T-helper 1 cell (primary cell): ENCODE measurements around the gene ZNF334.
A peak's percentile ranks its signal among the peaks of the same experiment; 100 is the strongest.

Source experiments
- DNase-seq, 5 donors: peaks; one replicate each; pipeline ENCODE4 v3.0.0-alpha.2; 2012 to 2020
- total RNA-seq, 4 donors: gene quantifications; one replicate each; lab custom pipeline; 2026; lab: John Stamatoyannopoulos, UW

ZNF334 gene
- 0 to 0.69 (median 0.15) reads per million in 4 donors for total RNA-seq

- peak in 1 of 5 donors; percentile 63 for DNase-seq
Observed at GRCh38 chr20:46512943-46513844, at the start of gene ZNF334. Gene ZNF334, minus strand, starts transcription at chr20:46513559. Its CDS starts 1,457 bp downstream, at chr20:46512102.

DNA sequence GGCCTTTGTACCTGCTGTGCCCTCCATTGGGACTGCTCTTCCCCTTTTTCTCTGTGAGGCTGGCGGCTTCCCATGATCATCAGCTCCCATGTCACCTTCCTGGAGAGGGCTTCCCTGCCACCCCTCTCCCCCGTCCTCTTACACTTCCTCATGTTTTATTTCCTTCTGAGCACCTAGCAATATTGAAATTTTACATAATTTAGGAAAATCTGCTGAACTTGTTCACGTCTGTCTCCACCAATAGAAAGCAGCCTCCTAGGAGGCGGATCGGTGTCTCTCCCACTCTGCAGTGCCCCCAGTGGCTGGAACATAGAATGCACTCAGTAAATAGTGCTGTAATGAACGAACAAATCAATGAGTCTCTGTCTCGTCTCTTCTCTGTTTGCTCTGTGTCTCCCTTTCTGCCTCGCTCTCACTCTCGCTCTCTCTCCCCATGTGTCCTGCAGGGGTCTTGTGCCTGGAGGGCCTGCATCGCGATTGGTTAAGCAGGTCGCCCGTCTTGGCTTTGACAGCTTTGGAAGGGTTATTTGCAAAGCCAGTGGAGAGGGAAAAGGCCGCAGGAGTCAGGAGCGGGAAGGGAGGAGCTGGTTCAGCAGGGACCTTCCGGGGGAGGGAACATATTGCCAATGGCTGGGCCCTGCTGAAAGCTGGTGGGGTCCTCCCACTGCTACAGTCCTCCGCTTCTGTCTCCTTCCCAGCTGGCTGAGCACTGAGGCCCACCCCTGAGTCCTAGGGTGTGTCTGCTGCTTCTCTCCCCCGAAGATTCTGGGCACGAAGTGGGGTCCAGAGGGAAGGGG, 49.2 kb upstream of the ZNF334 start:
- DNase-seq: peak in 3 of 5 donors; percentile 15 to 63 (median 44)

DNA sequence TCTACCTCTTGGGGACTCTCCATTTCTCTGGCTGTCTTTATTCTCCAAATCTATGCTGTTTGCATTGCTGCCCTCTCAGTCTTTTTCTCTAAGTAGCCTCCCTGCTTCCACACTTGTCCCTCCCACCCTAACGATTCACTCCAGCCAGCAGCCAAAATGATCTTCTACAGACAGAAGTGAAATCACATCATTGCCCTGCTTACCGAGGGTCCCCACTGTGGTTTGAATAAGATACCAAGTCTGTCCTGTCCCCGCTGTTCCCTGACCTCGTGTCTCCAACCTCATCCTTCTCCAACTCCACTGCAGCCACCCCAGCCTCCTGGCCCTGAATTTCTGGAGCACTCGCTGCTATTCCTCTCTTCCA, 48.6 kb upstream of the ZNF334 start:
- no peak for DNase-seq

GRCh38 chr20:46559685-46560440, 46.5 kb upstream of the ZNF334 start:
- DNase-seq: no peak

GRCh38 chr20:46559001-46559400, 45.6 kb upstream of the ZNF334 start:
- DNase-seq: no peak

GRCh38 chr20:46558511-46558959, 45.2 kb upstream of the ZNF334 start:
- DNase-seq: peak in 1 of 5 donors; percentile 14

DNA sequence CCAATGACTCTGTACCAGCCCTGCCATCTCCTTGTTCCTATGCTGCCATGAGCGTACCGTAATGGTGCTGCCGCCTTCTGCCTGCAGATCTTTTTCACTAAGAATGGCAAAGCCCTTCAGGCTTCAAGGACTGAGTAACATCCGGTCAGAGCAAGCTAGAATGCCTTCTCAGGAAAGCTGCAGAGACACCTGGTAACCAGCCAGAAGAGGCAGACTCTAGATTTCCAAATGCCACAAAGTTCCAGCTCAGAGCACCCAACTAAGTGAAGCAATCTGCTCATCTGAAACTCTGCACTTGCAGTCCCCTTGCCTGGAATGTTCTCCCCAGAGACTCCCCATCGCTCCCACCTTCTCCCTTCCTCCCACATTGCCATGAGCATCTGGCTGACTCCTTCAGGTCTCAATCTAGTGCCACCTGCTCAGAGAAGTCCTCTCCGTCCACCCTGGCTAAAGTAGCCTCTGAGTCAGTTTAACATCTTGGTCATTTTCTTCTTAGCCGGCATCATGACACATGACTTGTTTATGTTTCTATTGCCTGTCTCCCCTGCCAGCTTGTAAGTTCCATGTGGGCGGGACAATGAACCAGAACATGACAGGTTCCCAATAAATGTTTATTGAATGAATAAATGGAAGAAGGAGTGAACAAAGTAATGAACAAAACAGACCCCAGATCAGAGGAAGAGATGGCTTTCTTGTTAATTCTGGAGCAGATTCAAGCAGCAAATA, 44.0 kb upstream of the ZNF334 start:
- DNase-seq: no peak

- DNase-seq: no peak
Observed at GRCh38 chr20:46555370-46555956, 42.1 kb upstream of the ZNF334 start.

GRCh38 chr20:46554828-46555227, 41.5 kb upstream of the ZNF334 start:
- DNase-seq: no peak

GRCh38 chr20:46553926-46554325, 40.6 kb upstream of the ZNF334 start:
- no peak for DNase-seq

DNA sequence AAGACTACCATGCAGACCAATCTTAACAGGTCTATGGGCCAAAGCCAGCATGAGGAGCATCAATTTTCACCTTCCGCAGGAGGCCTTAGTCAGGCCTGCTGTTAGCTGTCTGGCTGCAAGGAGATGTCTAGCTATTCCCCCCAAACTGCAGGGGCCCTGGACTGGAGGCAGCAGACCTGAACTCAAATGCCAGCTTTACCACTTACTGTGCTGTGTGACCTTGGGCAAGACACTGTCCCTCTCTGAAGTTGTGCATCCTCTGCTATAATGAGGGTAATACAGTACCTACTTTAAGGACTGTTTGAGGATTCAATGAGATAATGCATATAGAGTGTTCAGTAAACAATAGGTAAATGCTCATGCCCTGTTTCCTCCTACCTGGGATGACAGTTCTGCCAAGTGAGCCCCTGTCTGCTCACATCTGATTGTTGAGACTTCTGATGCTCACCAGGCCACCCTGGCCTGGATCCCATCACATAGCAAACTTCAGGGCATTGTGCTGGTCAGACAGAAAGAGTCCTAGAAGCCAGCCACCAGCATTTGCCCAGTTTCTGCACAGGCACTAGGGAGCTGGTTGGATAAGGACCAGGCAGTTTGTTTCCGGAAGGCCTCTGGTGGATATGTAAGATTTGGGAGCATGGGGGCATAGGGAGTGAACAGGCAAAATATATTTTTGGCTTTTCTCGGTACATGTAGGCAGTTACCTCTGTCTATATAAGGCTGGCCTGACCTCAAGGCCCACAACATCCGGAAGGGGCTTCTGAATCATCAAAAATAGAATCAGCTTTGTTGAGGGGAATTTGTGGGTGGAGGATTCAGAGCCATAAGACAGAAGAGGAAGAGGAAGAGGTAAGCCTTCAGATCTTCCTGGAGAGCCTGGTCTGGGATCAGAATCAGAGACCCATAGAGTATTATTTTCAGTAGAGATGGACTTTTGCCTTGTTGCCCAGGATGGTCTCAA, 39.4 kb upstream of the ZNF334 start:
- peak in 1 of 5 donors; percentile 83 for DNase-seq

DNA sequence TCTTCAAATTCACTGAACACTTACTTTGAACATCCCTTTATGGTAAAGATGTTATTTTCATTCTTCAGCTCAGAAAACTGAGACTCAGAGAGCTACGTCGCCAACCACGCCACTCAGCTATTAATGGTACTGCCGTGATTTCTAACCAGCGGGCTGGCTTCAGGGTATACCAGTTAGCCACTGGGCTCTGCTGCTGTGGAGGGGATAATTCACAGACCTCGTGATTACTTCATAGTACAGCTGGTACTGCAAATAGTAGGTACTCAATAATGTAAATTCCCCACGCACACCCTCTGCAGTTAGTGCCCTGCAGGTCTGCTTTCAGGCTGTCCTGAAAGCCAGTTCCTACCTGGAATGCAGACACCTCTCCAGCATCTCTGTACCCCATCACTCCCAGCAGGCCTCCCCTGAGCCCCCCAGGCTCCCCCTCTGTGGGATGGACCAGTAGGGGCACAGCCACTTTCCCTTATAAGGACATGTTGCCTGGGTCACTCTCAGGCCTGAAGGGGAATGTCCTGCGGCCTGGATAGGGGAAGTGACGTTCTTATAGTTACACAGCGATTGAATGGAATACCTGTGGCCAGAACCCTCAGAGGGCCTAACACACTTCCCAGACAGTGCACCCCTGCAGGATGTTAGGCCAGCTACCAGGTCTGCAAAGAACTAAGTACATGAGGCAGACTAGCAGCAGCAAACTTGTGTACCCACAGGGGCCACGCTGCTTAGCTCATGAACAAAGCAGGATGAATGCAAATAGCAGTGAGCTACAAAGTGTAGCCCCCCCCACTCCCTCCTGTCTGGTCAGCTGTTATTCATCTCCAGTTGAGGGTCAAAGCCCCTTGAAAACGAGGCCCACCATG, 38.4 kb upstream of the ZNF334 start:
- DNase-seq: no peak

DNA sequence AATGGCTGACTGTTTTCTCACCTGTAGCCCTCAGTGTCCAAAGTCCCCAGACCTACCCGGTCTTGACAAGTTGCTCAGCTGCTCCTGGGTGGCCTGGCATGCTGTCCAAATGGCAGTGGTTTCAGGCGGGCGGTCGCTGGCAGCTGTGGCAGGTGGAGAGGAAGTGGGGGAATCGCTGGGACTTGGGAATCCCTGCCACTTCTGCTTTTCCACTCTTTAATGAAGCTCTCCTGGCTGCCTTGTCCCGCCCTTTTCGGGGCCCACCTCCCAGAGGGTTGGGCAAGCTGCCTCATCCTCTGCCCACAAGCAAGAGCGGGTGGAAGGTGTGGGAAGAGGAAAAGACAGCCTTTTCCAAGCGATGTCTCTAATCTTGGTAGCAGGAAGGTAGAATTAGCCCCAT, 37.1 kb upstream of the ZNF334 start, which contains the start of gene OCSTAMP:
OCSTAMP (minus strand) TSS at position 194 of the 400 bp plus-strand sequence; CDS start at position 100, 94 bp downstream.
- DNase-seq: no peak

- peak in 1 of 5 donors; percentile 32 for DNase-seq
Observed at GRCh38 chr20:46549188-46549972, 36.0 kb upstream of the ZNF334 start.

DNA sequence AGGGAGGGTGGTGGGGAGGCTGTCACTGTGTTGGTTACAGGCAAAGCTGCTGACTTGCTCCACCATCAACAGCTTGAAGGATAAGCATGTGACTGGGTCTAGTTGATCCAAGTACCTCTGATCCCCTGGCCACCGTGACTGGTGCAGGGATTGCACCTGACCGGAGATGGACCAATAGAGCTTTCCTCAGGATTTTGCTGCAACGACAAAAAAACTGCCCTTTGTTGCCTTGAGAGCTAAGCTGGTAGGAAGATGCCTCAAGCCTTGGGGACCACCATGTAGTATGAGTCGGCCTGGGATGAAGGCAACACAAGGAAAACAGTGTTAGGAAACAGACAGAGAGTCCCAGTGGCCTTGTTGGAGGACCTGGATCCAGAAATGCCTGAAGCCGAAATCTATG, 35.3 kb upstream of the ZNF334 start:
- no peak for DNase-seq

DNA sequence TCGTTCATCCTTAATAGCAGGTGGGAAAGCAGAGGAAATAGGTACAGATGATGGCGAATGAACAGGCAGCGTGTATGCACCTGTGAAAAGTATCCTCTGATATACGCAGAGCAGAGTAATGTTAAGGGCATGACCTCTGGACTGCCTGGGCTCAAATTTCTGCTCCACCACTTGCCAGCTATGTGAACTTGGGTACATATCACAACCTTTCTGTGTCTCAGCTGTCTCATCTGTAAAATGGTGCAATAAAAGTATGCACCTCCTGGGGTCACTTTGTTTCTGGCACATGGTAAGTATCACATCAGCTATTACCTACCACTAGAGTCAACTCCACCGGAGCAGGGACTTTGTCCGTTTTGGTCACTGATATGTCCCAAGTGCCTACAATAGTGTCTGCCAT, 34.6 kb upstream of the ZNF334 start:
- DNase-seq: no peak

DNA sequence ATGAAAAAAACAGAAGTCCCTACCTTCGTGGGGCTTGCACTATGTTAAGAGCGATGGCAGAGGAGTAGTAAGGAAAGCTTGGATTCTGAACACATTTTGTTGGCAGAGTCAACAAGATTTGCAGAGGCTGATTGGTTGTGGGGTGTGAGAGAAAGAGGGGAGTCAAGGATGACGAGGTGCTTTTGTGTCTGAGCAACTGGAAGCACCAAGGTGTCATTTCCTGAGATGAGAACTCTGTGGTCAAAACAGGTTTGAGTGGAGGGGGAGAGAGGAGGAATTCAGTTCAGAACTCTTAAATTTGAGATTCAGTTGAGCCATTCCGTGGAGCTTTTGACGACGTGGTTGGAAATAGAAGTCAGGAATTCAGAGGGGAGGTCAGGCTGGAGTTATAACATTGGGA, 33.6 kb upstream of the ZNF334 start:
- DNase-seq: peak in 1 of 5 donors; percentile 61

GRCh38 chr20:46546298-46546697, 32.9 kb upstream of the ZNF334 start:
- peak in 1 of 5 donors; percentile 36 for DNase-seq

DNA sequence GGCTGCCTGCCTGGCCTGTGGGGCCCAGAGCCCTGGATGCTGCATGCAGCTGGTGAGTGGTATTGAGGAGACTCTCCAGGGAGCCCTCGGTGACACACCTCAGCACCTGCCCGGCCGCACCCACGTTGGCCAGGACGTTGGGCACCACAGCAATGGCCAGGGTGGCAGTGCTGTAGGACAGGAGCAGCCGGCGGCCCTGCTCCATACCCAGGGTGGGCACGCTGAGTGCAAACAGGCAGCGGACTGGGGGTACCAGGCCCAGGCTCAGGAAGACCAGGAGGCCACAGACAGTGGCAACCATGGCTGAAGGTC, 32.4 kb upstream of the ZNF334 start:
- DNase-seq: no peak
